Parathyroid adenoma (tissue), 2 donors: Measurements from ENCODE around the gene XAGE2.
"Not testable (repeated sequence)": the region's sequence is repeated elsewhere in the genome, so short reads cannot be mapped to it uniquely, and the experiment has no call there.

Source experiments
- H2AFZ ChIP-seq: fragments of 300-600 bp; sonication (generic); one replicate; pipeline ENCODE4 v1.7.0; 2017; ENCODE audit warnings: antibody characterized with exemption, mild to moderate bottlenecking
- H3K27ac ChIP-seq: fragments of 300-600 bp; sonication (generic); one replicate; pipeline ENCODE4 v1.7.0; 2017
- H3K27me3 ChIP-seq: fragments of 300-600 bp; sonication (generic); one replicate; pipeline ENCODE4 v1.7.0; 2017; ENCODE audit warnings: low read length; ENCODE audit not compliant: control insufficient read depth, insufficient read depth
- H3K36me3 ChIP-seq: fragments of 300-600 bp; sonication (generic); one replicate; pipeline ENCODE4 v1.7.0; 2017; ENCODE audit warnings: low read length; ENCODE audit not compliant: control insufficient read depth, insufficient read depth
- H3K4me1 ChIP-seq: fragments of 300-600 bp; sonication (generic); one replicate; pipeline ENCODE4 v1.7.0; 2017; ENCODE audit warnings: control low read depth
- H3K4me2 ChIP-seq: fragments of 300-600 bp; sonication (generic); one replicate; pipeline ENCODE4 v1.7.0; 2017; ENCODE audit warnings: low read length
- H3K4me3 ChIP-seq: fragments of 300-600 bp; sonication (generic); one replicate; pipeline ENCODE4 v1.7.0; 2017; ENCODE audit warnings: low read depth, low read length
- H3K79me2 ChIP-seq: fragments of 300-600 bp; sonication (generic); one replicate; pipeline ENCODE4 v1.7.0; 2017; ENCODE audit warnings: control low read depth
- H3K9ac ChIP-seq: fragments of 300-600 bp; sonication (generic); one replicate; pipeline ENCODE4 v1.7.0; 2017; ENCODE audit warnings: mild to moderate bottlenecking
- H3K9me3 ChIP-seq: fragments of 300-600 bp; sonication (generic); one replicate; pipeline ENCODE4 v1.7.0; 2017; ENCODE audit warnings: low read length; ENCODE audit not compliant: control insufficient read depth
- CTCF ChIP-seq: fragments of 300-600 bp; sonication (generic); IDR thresholded peaks from one replicate; pipeline ENCODE4 v1.7.0; 2017; ENCODE audit warnings: antibody characterized with exemption, mild to moderate bottlenecking
- donor health status: primary hyperparathyroidism.

The XAGE2 gene

GRCh38 chrX:52368368-52369055 is at the start of gene XAGE2:
Gene XAGE2 (plus strand): TSS chrX:52369021. CDS start chrX:52370015, 994 bp downstream.
- Histone ChIP-seq H3K9me3 (no peaks in the 10 kb centered on the region), H3K4me1 (no peaks in the 10 kb centered on the region), H3K36me3 (no peaks in the 10 kb centered on the region), H3K27me3 (no peaks in the 10 kb centered on the region), H2AFZ (no peak within 1 kb of the TSS), H3K27ac (no peak within 1 kb of the TSS), H3K9ac (no peak within 1 kb of the TSS), H3K4me2 (no peak within 1 kb of the TSS), H3K79me2 (no peaks in the 10 kb centered on the region), H3K4me3 (no peak within 1 kb of the TSS)
- TF ChIP-seq CTCF = no peak

- no peak overlapping the region for H2AFZ ChIP-seq
- no peak overlapping the region for H3K4me3 ChIP-seq
- H3K4me2 ChIP-seq = no peak overlapping the region
- H3K36me3 ChIP-seq = no peaks in the 10 kb centered on the region
- no peak for TF ChIP-seq CTCF
- H3K9me3 ChIP-seq = no peaks in the 10 kb centered on the region
- no peaks in the 10 kb centered on the region for H3K4me1 ChIP-seq
- no peak overlapping the region for H3K27ac ChIP-seq
- H3K9ac ChIP-seq = no peak overlapping the region
- H3K27me3 ChIP-seq = no peaks in the 10 kb centered on the region
- H3K79me2 ChIP-seq = no peaks in the 10 kb centered on the region
These were observed 31.4 kb upstream of the XAGE2 start for GRCh38 chrX:52337410-52337809.

GRCh38 chrX:52341493-52341892 is 27.3 kb upstream of the XAGE2 start:
- Histone ChIP-seq H2AFZ (no peak overlapping the region), H3K9ac (no peak overlapping the region), H3K27me3 (no peaks in the 10 kb centered on the region), H3K27ac (no peak overlapping the region), H3K36me3 (no peaks in the 10 kb centered on the region), H3K79me2 (no peaks in the 10 kb centered on the region), H3K4me1 (no peaks in the 10 kb centered on the region), H3K4me2 (no peak overlapping the region), H3K9me3 (no peaks in the 10 kb centered on the region), H3K4me3 (no peak overlapping the region)
- no peak for TF ChIP-seq CTCF

- H3K9me3 ChIP-seq, H3K4me2 ChIP-seq, H3K27ac ChIP-seq, H3K9ac ChIP-seq, H3K4me3 ChIP-seq, H3K4me1 ChIP-seq, H2AFZ ChIP-seq, H3K27me3 ChIP-seq, H3K36me3 ChIP-seq, H3K79me2 ChIP-seq: not testable (repeated sequence)
These were observed 25.7 kb upstream of the XAGE2 start for GRCh38 chrX:52343131-52343530.

GRCh38 chrX:52345402-52345801 is 23.4 kb upstream of the XAGE2 start:
- not testable (repeated sequence) for H3K9me3 ChIP-seq, H3K27ac ChIP-seq, H3K4me1 ChIP-seq, H3K4me3 ChIP-seq, H3K79me2 ChIP-seq, H2AFZ ChIP-seq, H3K9ac ChIP-seq, H3K4me2 ChIP-seq, H3K36me3 ChIP-seq, H3K27me3 ChIP-seq
